ENCODE measurements around the gene TTLL7. TPM values are rescaled to one million over a fixed set of nuclear protein-coding genes. Genes with fewer than 3 reads are reported as not detected.

TTLL7 gene
- total and polyA plus RNA-seq, 5 donors from 2014 or later = 0.14 to 0.59 TPM; not detected in 3

- H3K4me3 Mint-ChIP-seq = no peak overlapping the region
Measured at GRCh38 chr1:84020151-84020550, 21.2 kb upstream of the TTLL7 start.

GRCh38 chr1:84019217-84019616, 20.3 kb upstream of the TTLL7 start:
- Mint-ChIP-seq H3K27me3 (peaks cover 5% of the 10 kb centered on the region), H3K36me3 (no peaks in the 10 kb centered on the region), H3K27ac (no peak overlapping the region), H3K4me1 (no peaks in the 10 kb centered on the region), H3K4me3 (no peak overlapping the region), H3K9me3 (peaks cover 0 to 4% (median 0%) of the 10 kb centered on the region in 7 donors)
- H3K27me3 ChIP-seq (ENCODE audit: control insufficient read depth, insufficient read depth, low read length) = peaks cover 4% of the 10 kb centered on the region
- ATAC-seq (ENCODE audit: low read depth in 2 of 2) (no peak), DNase-seq (no peak)
- no peaks in the 10 kb centered on the region for H3K36me3 ChIP-seq (ENCODE audit: control insufficient read depth, insufficient read depth, low read length)
- H3K9me3 ChIP-seq (ENCODE audit: control insufficient read depth in 2 of 2, low read length in 2 of 2) = no peaks in the 10 kb centered on the region
- H3K4me1 ChIP-seq (ENCODE audit: control insufficient read depth, insufficient read depth, low read length, poor library complexity, severe bottlenecking) = no peaks in the 10 kb centered on the region
- no peak overlapping the region for H3K27ac ChIP-seq (ENCODE audit: insufficient read depth, low read length, poor library complexity, severe bottlenecking)
- H3K4me3 ChIP-seq (ENCODE audit: low read depth, low read length) = no peak overlapping the region

More at GRCh38 chr1:84020151-84020550, 21.2 kb upstream of the TTLL7 start:
- ATAC-seq (ENCODE audit: low read depth in 2 of 2) (no peak), DNase-seq (no peak)
- Histone ChIP-seq H3K36me3 (ENCODE audit: control insufficient read depth, insufficient read depth, low read length) (no peaks in the 10 kb centered on the region), H3K4me3 (ENCODE audit: low read depth, low read length) (no peak overlapping the region), H3K27me3 (ENCODE audit: control insufficient read depth, insufficient read depth, low read length) (peaks cover 4% of the 10 kb centered on the region), H3K9me3 (ENCODE audit: control insufficient read depth in 2 of 2, low read length in 2 of 2) (no peaks in the 10 kb centered on the region), H3K27ac (ENCODE audit: insufficient read depth, low read length, poor library complexity, severe bottlenecking) (no peak overlapping the region), H3K4me1 (ENCODE audit: control insufficient read depth, insufficient read depth, low read length, poor library complexity, severe bottlenecking) (no peaks in the 10 kb centered on the region)
- Mint-ChIP-seq H3K9me3 (peaks cover 0 to 6% (median 0%) of the 10 kb centered on the region in 7 donors), H3K36me3 (no peaks in the 10 kb centered on the region), H3K27ac (no peak overlapping the region), H3K4me1 (no peaks in the 10 kb centered on the region), H3K27me3 (peaks cover 9% of the 10 kb centered on the region)

GRCh38 chr1:84013708-84014107, 14.8 kb upstream of the TTLL7 start:
- Mint-ChIP-seq H3K27me3 (peaks cover 8% of the 10 kb centered on the region), H3K4me3 (no peak overlapping the region), H3K36me3 (no peaks in the 10 kb centered on the region), H3K9me3 (peaks cover 0 to 3% (median 0%) of the 10 kb centered on the region in 7 donors), H3K4me1 (no peaks in the 10 kb centered on the region), H3K27ac (no peak overlapping the region)
- Histone ChIP-seq H3K9me3 (ENCODE audit: control insufficient read depth in 2 of 2, low read length in 2 of 2) (no peaks in the 10 kb centered on the region), H3K4me1 (ENCODE audit: control insufficient read depth, insufficient read depth, low read length, poor library complexity, severe bottlenecking) (no peaks in the 10 kb centered on the region), H3K36me3 (ENCODE audit: control insufficient read depth, insufficient read depth, low read length) (no peaks in the 10 kb centered on the region), H3K27me3 (ENCODE audit: control insufficient read depth, insufficient read depth, low read length) (peaks cover 5% of the 10 kb centered on the region), H3K27ac (ENCODE audit: insufficient read depth, low read length, poor library complexity, severe bottlenecking) (no peak overlapping the region), H3K4me3 (ENCODE audit: low read depth, low read length) (no peak overlapping the region)
- no peak for ATAC-seq (ENCODE audit: low read depth in 2 of 2)
- DNase-seq = no peak

- peaks cover 12% of the 10 kb centered on the region for H3K27me3 Mint-ChIP-seq
- H3K9me3 Mint-ChIP-seq = peaks cover 0 to 3% (median 0%) of the 10 kb centered on the region in 7 donors
- H3K36me3 ChIP-seq (ENCODE audit: control insufficient read depth, insufficient read depth, low read length) = no peaks in the 10 kb centered on the region
- H3K4me3 ChIP-seq (ENCODE audit: low read depth, low read length) = no peak overlapping the region
- no peaks in the 10 kb centered on the region for H3K36me3 Mint-ChIP-seq
- no peaks in the 10 kb centered on the region for H3K4me1 Mint-ChIP-seq
- ATAC-seq (ENCODE audit: low read depth in 2 of 2) (no peak), DNase-seq (no peak)
- no peak overlapping the region for H3K4me3 Mint-ChIP-seq
- H3K27ac Mint-ChIP-seq = no peak overlapping the region
- no peaks in the 10 kb centered on the region for H3K9me3 ChIP-seq (ENCODE audit: control insufficient read depth in 2 of 2, low read length in 2 of 2)
- peaks cover 9% of the 10 kb centered on the region for H3K27me3 ChIP-seq (ENCODE audit: control insufficient read depth, insufficient read depth, low read length)
- no peak overlapping the region for H3K27ac ChIP-seq (ENCODE audit: insufficient read depth, low read length, poor library complexity, severe bottlenecking)
- H3K4me1 ChIP-seq (ENCODE audit: control insufficient read depth, insufficient read depth, low read length, poor library complexity, severe bottlenecking) = no peaks in the 10 kb centered on the region
Measured at GRCh38 chr1:84012018-84012417, 13.1 kb upstream of the TTLL7 start.

- no peak overlapping the region for H3K4me3 Mint-ChIP-seq
- H3K36me3 ChIP-seq (ENCODE audit: control insufficient read depth, insufficient read depth, low read length) = no peaks in the 10 kb centered on the region
- H3K36me3 Mint-ChIP-seq = no peaks in the 10 kb centered on the region
- H3K9me3 Mint-ChIP-seq = peaks cover 0 to 3% (median 0%) of the 10 kb centered on the region in 7 donors
- no peak overlapping the region for H3K27ac Mint-ChIP-seq
- ATAC-seq (ENCODE audit: low read depth in 2 of 2) (no peak), DNase-seq (no peak)
- H3K27me3 Mint-ChIP-seq = peaks cover 22% of the 10 kb centered on the region
- H3K27ac ChIP-seq (ENCODE audit: insufficient read depth, low read length, poor library complexity, severe bottlenecking) = no peak overlapping the region
- H3K27me3 ChIP-seq (ENCODE audit: control insufficient read depth, insufficient read depth, low read length) = peaks cover 9% of the 10 kb centered on the region
- no peaks in the 10 kb centered on the region for H3K4me1 Mint-ChIP-seq
- no peaks in the 10 kb centered on the region for H3K4me1 ChIP-seq (ENCODE audit: control insufficient read depth, insufficient read depth, low read length, poor library complexity, severe bottlenecking)
- H3K9me3 ChIP-seq (ENCODE audit: control insufficient read depth in 2 of 2, low read length in 2 of 2) = no peaks in the 10 kb centered on the region
- H3K4me3 ChIP-seq (ENCODE audit: low read depth, low read length) = no peak overlapping the region
Measured at GRCh38 chr1:84010136-84010535, 11.2 kb upstream of the TTLL7 start.

- peaks cover 0 to 6% (median 0%) of the 10 kb centered on the region in 7 donors for H3K9me3 Mint-ChIP-seq
- H3K36me3 Mint-ChIP-seq = no peaks in the 10 kb centered on the region
- no peak overlapping the region for H3K4me3 ChIP-seq (ENCODE audit: low read depth, low read length)
- no peaks in the 10 kb centered on the region for H3K36me3 ChIP-seq (ENCODE audit: control insufficient read depth, insufficient read depth, low read length)
- ATAC-seq (ENCODE audit: low read depth in 2 of 2) (no peak), DNase-seq (no peak)
- H3K27ac Mint-ChIP-seq = no peak overlapping the region
- H3K27me3 ChIP-seq (ENCODE audit: control insufficient read depth, insufficient read depth, low read length) = peaks cover 9% of the 10 kb centered on the region
- no peaks in the 10 kb centered on the region for H3K9me3 ChIP-seq (ENCODE audit: control insufficient read depth in 2 of 2, low read length in 2 of 2)
- no peak overlapping the region for H3K4me3 Mint-ChIP-seq
- H3K27ac ChIP-seq (ENCODE audit: insufficient read depth, low read length, poor library complexity, severe bottlenecking) = no peak overlapping the region
- no peaks in the 10 kb centered on the region for H3K4me1 ChIP-seq (ENCODE audit: control insufficient read depth, insufficient read depth, low read length, poor library complexity, severe bottlenecking)
- no peaks in the 10 kb centered on the region for H3K4me1 Mint-ChIP-seq
- peaks cover 33% of the 10 kb centered on the region for H3K27me3 Mint-ChIP-seq
Measured at GRCh38 chr1:84008631-84009030, 9.7 kb upstream of the TTLL7 start.

- Histone ChIP-seq H3K4me1 (ENCODE audit: control insufficient read depth, insufficient read depth, low read length, poor library complexity, severe bottlenecking) (no peaks in the 10 kb centered on the region), H3K9me3 (ENCODE audit: control insufficient read depth in 2 of 2, low read length in 2 of 2) (no peaks in the 10 kb centered on the region), H3K36me3 (ENCODE audit: control insufficient read depth, insufficient read depth, low read length) (no peaks in the 10 kb centered on the region), H3K27me3 (ENCODE audit: control insufficient read depth, insufficient read depth, low read length) (peaks cover 16% of the 10 kb centered on the region), H3K27ac (ENCODE audit: insufficient read depth, low read length, poor library complexity, severe bottlenecking) (no peak overlapping the region), H3K4me3 (ENCODE audit: low read depth, low read length) (no peak overlapping the region)
- H3K4me3 Mint-ChIP-seq = no peak overlapping the region
- H3K27ac Mint-ChIP-seq = no peak overlapping the region
- peaks cover 43% of the 10 kb centered on the region for H3K27me3 Mint-ChIP-seq
- ATAC-seq (ENCODE audit: low read depth in 2 of 2) (no peak), DNase-seq (no peak)
- no peaks in the 10 kb centered on the region for H3K36me3 Mint-ChIP-seq
- peaks cover 0 to 6% (median 0%) of the 10 kb centered on the region in 7 donors for H3K9me3 Mint-ChIP-seq
- no peaks in the 10 kb centered on the region for H3K4me1 Mint-ChIP-seq
Measured at GRCh38 chr1:84006591-84006990, 7.7 kb upstream of the TTLL7 start.

- Histone ChIP-seq H3K4me1 (ENCODE audit: control insufficient read depth, insufficient read depth, low read length, poor library complexity, severe bottlenecking) (peaks cover 10% of the 10 kb centered on the region), H3K27me3 (ENCODE audit: control insufficient read depth, insufficient read depth, low read length) (peaks cover 35% of the 10 kb centered on the region), H3K4me3 (ENCODE audit: low read depth, low read length) (no peak overlapping the region), H3K27ac (ENCODE audit: insufficient read depth, low read length, poor library complexity, severe bottlenecking) (no peak overlapping the region), H3K9me3 (ENCODE audit: control insufficient read depth in 2 of 2, low read length in 2 of 2) (no peaks in the 10 kb centered on the region), H3K36me3 (ENCODE audit: control insufficient read depth, insufficient read depth, low read length) (no peaks in the 10 kb centered on the region)
- Mint-ChIP-seq H3K4me1 (peaks cover 5 to 15% (median 11%) of the 10 kb centered on the region in 4 donors), H3K36me3 (no peaks in the 10 kb centered on the region), H3K27me3 (peaks cover 71% of the 10 kb centered on the region), H3K4me3 (no peak overlapping the region), H3K9me3 (peaks cover 0 to 6% (median 0%) of the 10 kb centered on the region in 7 donors), H3K27ac (no peak overlapping the region)
- ATAC-seq (ENCODE audit: low read depth in 2 of 2) = no peak
- no peak for DNase-seq
Measured at GRCh38 chr1:84001501-84001900, 2.6 kb upstream of the TTLL7 start.
